ENCODE measurements around the gene XKR8. TPM values are rescaled to one million over a fixed set of nuclear protein-coding genes. Genes with fewer than 3 reads are reported as not detected.

The XKR8 gene
- total and polyA plus RNA-seq, 11 donors = 3.3 to 8.1 (median 4.5) TPM

DNA sequence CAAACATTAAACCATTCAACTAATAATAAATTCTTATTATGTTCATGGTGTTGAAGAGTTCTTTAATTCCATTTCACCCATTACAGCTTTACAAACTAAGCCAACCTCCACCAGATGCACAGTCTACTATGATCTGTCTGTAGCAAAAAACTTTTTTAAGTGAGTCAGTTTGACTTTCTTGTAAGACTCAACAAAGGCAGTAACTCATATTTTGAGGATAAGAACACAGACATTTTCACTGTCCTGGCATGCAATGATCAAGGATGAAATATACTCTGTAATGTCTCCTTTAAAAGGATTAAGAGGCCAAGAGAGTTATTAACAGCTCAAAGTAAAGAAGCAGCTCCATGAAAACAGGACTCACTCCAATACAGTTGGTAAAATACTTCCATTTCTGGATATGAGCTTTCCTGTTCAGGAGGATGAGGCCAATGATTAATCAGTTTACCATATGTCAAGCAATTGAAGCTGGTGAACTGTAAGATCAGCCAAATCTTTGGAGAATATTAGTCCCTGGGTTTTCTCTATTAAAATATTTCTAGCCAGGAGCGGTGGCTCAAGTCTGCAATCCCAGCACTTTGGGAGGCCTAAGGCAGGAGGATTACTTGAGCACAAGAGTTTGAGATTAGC, 20.6 kb downstream of the XKR8 start:
- intact Hi-C loops (cut with DNase I) = loop anchor here in 5 of 10 donors (5.0 to 10.0 kb wide), 3 partner anchors 46 to 123 kb away; partner anchors contain the start of gene SMPDL3B (in 1 of the 5)
- H3K27ac ChIP-seq = peak overlapping the region in 5 of 12 donors; percentile 3 to 53 (median 22)

DNA sequence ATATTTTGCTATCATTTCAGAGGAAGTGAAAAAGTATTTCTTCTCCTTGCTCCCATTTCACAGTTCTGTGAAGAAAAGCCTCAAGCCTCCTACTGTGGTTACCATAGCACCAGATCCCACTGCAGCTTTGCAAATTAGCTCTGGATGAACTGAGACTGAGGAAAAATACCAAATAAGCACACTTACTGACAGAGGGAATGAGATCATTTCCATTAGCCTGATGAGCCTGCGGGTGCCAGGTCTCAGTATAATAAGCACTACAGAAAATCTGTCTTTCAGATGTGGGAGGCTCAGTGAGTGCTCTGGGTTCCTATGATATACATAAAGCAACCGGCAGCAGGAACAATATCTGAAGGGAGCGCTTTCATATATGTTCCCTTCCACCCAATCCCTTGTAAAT, 21.4 kb downstream of the XKR8 start:
- TF ChIP-seq, protein P1, sequence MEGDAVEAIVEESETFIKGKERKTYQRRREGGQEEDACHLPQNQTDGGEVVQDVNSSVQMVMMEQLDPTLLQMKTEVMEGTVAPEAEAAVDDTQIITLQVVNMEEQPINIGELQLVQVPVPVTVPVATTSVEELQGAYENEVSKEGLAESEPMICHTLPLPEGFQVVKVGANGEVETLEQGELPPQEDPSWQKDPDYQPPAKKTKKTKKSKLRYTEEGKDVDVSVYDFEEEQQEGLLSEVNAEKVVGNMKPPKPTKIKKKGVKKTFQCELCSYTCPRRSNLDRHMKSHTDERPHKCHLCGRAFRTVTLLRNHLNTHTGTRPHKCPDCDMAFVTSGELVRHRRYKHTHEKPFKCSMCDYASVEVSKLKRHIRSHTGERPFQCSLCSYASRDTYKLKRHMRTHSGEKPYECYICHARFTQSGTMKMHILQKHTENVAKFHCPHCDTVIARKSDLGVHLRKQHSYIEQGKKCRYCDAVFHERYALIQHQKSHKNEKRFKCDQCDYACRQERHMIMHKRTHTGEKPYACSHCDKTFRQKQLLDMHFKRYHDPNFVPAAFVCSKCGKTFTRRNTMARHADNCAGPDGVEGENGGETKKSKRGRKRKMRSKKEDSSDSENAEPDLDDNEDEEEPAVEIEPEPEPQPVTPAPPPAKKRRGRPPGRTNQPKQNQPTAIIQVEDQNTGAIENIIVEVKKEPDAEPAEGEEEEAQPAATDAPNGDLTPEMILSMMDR (IDR thresholded peaks at IDR 0.05) = no peak
- no peak for TF ChIP-seq POLR2A (IDR thresholded peaks at IDR 0.05)
- peak overlapping the region in 2 of 12 donors; percentile 3 to 4 for H3K27ac ChIP-seq
- no peaks in the 10 kb centered on the region for H3K27me3 ChIP-seq
- H3K9me3 ChIP-seq = no peaks in the 10 kb centered on the region
- H3K4me1 ChIP-seq = peaks cover 0 to 14% (median 2%) of the 10 kb centered on the region in 12 donors
- ATAC-seq (no peak), DNase-seq (no peak)
- intact Hi-C loops (cut with DNase I) = loop anchor here in 5 of 10 donors (5.0 to 10.0 kb wide), 3 partner anchors 46 to 124 kb away; partner anchors contain the start of gene SMPDL3B (in 1 of the 5)
- H3K36me3 ChIP-seq = peaks cover 0 to 48% (median 30%) of the 10 kb centered on the region in 9 donors
- no peak overlapping the region for H3K4me3 ChIP-seq
- WGBS, 4 donors = 62 to 73% (median 67%) methylated on average over 3 of the region's 3 CpGs

More for the DNA sequence above, 20.6 kb downstream of the XKR8 start:
- Histone ChIP-seq H3K4me1 (peaks cover 0 to 14% (median 2%) of the 10 kb centered on the region in 12 donors), H3K9me3 (no peaks in the 10 kb centered on the region), H3K36me3 (peaks cover 0 to 47% (median 28%) of the 10 kb centered on the region in 9 donors), H3K4me3 (no peak overlapping the region), H3K27me3 (no peaks in the 10 kb centered on the region)
- DNase-seq (no peak), ATAC-seq (peak in 1 of 4 donors; percentile 72)
- TF ChIP-seq, protein P1 (IDR thresholded peaks at IDR 0.05) = no peak
- no peak for TF ChIP-seq POLR2A (IDR thresholded peaks at IDR 0.05)
- WGBS, 4 donors = 50 to 73% (median 61%) methylated on average over 1 of the region's 1 CpG

DNA sequence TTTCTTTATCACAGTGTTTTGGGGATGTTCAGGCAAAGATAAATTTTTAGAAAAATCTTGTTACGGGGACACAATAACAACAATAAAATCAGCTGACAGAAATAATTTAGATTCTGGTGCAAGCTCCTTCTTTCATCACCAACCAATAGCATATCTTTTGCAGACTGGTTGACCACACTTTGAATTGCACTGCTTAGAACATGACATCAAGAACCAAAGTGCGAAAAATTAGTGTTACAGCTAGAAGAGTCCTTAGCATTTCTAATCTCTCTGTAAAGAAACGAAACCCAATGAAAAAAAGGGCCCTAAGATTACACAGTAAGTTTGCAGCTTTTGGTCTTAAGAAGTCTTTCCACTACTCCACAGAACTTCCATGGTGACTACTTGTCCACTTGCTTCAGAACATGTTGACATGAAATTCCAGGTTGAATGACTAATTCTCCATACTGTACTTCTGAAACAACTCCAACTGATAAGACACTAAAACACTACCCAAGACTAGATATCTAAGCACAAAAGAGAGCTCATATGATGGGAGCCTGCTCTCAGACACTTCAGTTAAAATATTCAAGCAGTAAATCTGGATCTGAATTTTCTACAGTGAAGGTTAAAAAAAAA, 31.3 kb downstream of the XKR8 start:
- no peak for ATAC-seq
- Histone ChIP-seq H3K4me3 (no peak overlapping the region), H3K9me3 (no peaks in the 10 kb centered on the region), H3K4me1 (peaks cover 0 to 36% (median 14%) of the 10 kb centered on the region in 12 donors), H3K27me3 (no peaks in the 10 kb centered on the region), H3K36me3 (peaks cover 0 to 98% (median 76%) of the 10 kb centered on the region in 9 donors), H3K27ac (no peak overlapping the region)
- TF ChIP-seq, protein P1 (IDR thresholded peaks at IDR 0.05) = no peak
- TF ChIP-seq POLR2A (IDR thresholded peaks at IDR 0.05) = no peak
- WGBS, 4 donors = 91 to 96% (median 93%) methylated on average over 3 of the region's 3 CpGs
- intact Hi-C loops (cut with DNase I) = no loop called here
- DNase-seq = no peak

DNA sequence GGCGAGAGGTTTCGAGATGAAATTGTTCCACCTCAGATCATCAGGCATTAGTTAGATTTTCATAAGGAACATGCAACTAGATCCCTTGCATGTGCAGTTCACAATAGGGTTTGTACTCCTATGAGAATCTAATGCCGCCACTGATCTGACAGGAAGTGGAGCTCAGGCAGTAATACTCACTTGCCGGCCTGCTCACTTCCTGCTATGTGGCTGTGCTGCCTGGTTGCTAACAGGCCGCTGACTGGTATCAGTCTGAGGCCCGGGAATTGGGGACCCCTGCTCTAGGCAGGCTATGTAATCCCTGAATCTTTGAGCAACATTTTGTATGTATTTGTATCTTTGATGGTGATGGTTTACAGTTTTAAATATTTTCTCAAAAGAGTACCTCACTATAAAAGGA, 32.5 kb downstream of the XKR8 start:
- H3K4me1 ChIP-seq = peaks cover 0 to 31% (median 14%) of the 10 kb centered on the region in 12 donors
- no peaks in the 10 kb centered on the region for H3K27me3 ChIP-seq
- TF ChIP-seq POLR2A (IDR thresholded peaks at IDR 0.05) = no peak
- TF ChIP-seq, protein P1 (IDR thresholded peaks at IDR 0.05) = no peak
- H3K9me3 ChIP-seq = no peaks in the 10 kb centered on the region
- intact Hi-C loops (cut with DNase I) = no loop called here
- no peak overlapping the region for H3K4me3 ChIP-seq
- H3K27ac ChIP-seq = peak overlapping the region in 6 of 12 donors; percentile 4 to 76 (median 18)
- WGBS, 4 donors = 56 to 67% (median 62%) methylated on average over 6 of the region's 6 CpGs
- peak in 3 of 4 donors; percentile 38 to 78 (median 53) for ATAC-seq
- H3K36me3 ChIP-seq = peaks cover 0 to 99% (median 81%) of the 10 kb centered on the region in 9 donors
- DNase-seq = peak in 2 of 5 donors; percentile 20 to 35

Data from heart left ventricle (tissue), 16 donors.